ENCODE results near the gene WNT6. TPM values are rescaled to one million over a fixed set of nuclear protein-coding genes. Genes with fewer than 3 reads are reported as not detected.

Gene WNT6
- total RNA-seq, 1 experiment from 2014 or later = not detected

GRCh38 chr2:218920504-218920903 lies 60.9 kb downstream of the WNT6 start:
- DNase-seq (ENCODE audit: extremely low read depth, low read depth) = no peak

Small RNA genes lying within 50 kb of the gene (small RNA-seq; reads per million reads assigned to genes)
- 0 reads per million in 2 experiments for gene RNU6-642P

Other genes with a start within 250 kb of the WNT6 start
- 15.7 and 17.5 TPM in 2 replicates for gene ZNF142, start 200.2 kb upstream of the WNT6 start, total RNA-seq (2014; rRNA removed; shearing (Covaris generic))
- 32.1 and 40.2 TPM in 2 replicates for gene BCS1L, start 200.1 kb upstream of the WNT6 start, total RNA-seq (2014; rRNA removed; shearing (Covaris generic))
- gene RNF25, start 187.8 kb upstream of the WNT6 start, total RNA-seq (2014; rRNA removed; shearing (Covaris generic)) = 33.5 and 34.9 TPM in 2 replicates
- 14.9 and 26.8 TPM in 2 replicates for gene STK36, start 187.7 kb upstream of the WNT6 start, total RNA-seq (2014; rRNA removed; shearing (Covaris generic))
- 14.8 and 20.7 TPM in 2 replicates for gene TTLL4, start 149.0 kb upstream of the WNT6 start, total RNA-seq (2014; rRNA removed; shearing (Covaris generic))
- gene CYP27A1, start 77.7 kb upstream of the WNT6 start, total RNA-seq (2014; rRNA removed; shearing (Covaris generic)) = 0.40 TPM in 1 of 2 replicates, not detected in the other
- gene PRKAG3, start 28.0 kb upstream of the WNT6 start, total RNA-seq (2014; rRNA removed; shearing (Covaris generic)) = not detected in 2 replicates
- gene WNT10A, start 21.0 kb downstream of the WNT6 start, total RNA-seq (2014; rRNA removed; shearing (Covaris generic)) = not detected in 2 replicates
- 0.07 TPM in 1 of 2 replicates, not detected in the other for gene CDK5R2, start 99.9 kb downstream of the WNT6 start, total RNA-seq (2014; rRNA removed; shearing (Covaris generic))
- gene FEV, start 125.4 kb downstream of the WNT6 start, total RNA-seq (2014; rRNA removed; shearing (Covaris generic)) = not detected in 2 replicates
- not detected in 2 replicates for gene CRYBA2, start 133.6 kb downstream of the WNT6 start, total RNA-seq (2014; rRNA removed; shearing (Covaris generic))
- not detected in 2 replicates for gene CFAP65, start 181.7 kb downstream of the WNT6 start, total RNA-seq (2014; rRNA removed; shearing (Covaris generic))
- gene IHH, start 201.1 kb downstream of the WNT6 start, total RNA-seq (2014; rRNA removed; shearing (Covaris generic)) = not detected in 2 replicates